Activated T-cell treated with anti-CD3 and anti-CD28 coated beads, Interleukin-2, amount 50 U/mL, for 48 hours (primary cell): ENCODE results near the gene NECAB2.
A peak's percentile ranks its signal among the peaks of the same experiment; 100 is the strongest.

Experiments
- DNase-seq, 2 experiments: peaks; one replicate each; pipeline ENCODE4 v3.0.0-alpha.2; 2020

NECAB2 gene

DNA sequence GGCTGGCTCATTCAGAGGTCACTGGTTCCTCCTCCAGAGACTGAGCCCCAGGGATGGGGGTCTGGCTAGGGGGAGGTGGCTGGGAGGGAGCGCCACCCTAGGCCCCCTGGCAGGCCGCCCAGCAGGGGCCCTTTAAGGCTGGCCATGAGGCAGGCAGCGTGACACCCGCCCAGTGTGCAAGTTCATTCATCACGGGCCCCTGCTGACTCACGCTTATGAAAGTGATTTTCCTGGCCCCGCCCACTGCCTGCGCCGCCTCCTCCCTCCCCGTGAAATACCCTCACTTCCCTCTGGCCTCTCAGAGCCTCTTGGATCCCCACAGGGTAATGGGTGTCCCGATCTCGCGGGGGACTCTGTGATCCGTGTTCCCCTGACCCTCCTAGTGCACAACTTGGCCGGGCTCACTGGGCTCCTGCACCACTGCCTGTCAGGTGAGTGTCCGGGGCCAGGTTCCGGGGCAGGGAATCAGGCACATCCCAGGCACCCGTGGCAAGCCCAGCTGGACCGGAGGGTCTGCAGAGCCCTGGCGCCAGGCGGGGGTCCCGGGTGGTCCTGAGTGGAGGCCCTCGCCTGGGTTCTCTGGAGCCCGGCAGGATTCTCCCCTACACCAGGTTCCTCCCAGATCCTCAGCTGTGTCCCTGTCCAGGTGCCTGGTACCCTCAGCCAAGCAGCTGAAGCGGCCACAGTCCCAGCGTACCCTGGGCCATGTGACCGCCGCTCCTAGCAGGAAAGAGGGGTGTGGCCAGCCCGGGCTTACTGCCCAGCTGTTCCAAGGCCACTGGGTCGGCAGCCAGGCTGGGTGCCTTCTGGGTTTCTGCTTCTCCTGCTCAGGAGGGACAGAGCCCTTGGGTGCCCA is 14.9 kb upstream of the NECAB2 start, which contains the start of gene OSGIN1:
TSS of gene OSGIN1 (plus strand) at position 301 of the 856 bp plus-strand sequence. CDS start 4,432 bp downstream, outside the sequence.
- DNase-seq: peak; percentile 87 to 89

- DNase-seq: no peak
Observed at GRCh38 chr16:83953796-83954576, 14.1 kb upstream of the NECAB2 start.

GRCh38 chr16:83954577-83955016 is 13.4 kb upstream of the NECAB2 start:
- DNase-seq: no peak

DNA sequence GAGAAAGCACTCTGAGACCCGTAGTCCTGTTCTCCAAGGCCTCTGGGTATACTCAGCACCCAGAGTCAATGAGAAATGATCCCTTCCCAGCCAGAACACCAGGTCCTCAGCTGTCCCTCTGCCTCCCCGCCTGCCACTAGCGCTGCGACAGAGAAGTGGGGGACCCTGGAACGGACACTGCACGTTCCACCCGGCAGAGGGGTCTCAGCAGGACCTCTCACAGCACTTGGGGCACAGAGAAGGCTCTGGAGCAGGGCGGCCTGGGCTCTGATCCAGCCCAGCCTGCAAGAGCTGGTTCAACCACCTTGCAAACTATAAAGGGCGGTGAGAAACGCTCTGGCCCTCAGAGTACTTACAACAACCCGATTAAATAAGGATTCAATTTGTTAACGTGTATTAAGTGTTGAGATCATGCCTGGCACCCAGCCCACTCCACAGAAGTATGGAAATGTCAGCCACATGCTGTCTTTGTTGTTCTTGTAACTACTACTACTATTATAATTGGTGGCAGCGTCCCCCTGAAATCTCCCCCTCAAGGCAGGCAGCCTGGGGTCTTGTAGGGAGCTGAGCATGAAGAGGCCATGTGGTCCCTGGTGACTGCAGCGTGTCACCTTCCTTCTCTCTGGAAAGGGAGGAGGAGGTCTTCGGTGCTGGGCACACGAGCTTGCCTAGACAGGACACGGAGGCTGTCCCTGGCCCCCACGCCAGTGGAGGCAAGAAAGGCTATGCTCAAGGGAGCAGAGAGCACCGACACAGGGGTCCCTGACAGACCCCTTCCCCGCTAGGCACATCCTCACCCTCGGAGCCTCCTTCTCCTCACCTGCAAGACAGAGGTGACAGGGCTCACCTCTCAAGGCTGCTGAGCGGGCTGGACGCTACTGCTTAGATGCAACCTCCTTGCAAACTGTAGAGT is 12.6 kb upstream of the NECAB2 start:
- DNase-seq: no peak

DNA sequence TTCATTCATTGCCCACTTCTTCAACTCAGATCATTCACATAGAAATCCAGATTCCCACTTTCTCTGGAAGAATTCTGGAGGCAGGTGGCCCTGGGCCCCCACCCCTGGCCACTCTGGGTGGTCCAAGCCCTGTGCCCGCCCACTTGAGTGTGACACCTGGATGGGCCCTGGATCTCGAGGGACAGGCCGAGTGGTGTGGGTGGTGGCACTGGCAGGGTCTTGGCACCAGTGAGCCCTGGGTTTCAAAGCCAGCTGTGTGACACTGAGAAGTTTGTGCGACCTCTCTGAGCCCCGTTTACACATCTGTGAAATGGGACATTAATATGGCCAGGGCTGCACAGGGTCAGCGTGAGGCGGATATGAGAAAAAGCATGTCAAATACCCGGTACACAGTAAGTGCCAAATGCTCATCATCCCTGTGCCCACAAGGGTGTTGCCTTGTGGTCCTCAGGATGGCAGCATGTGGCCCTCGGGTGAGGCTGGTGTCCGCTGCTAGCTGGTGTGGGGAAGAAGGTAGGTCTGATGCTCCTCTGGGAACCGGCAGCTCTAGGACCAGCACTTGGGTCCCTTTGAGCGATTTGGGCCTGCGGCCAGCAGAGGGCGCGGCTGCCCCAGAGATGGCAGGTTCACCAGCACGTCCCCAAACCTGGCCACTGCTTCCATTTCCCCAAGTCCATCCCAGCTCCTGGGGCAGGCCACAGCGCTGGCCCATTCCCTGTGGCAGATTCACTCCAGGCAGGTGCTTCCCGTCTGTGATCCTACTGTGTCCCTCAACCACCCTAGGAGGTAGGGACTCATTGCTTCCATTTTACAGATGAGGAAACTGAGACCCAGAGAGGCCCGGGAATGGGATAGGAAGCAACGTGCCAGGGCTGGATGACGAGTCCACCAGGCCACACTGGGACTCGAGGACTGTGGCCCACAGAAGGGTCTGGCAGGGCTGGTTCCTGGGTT is 11.4 kb upstream of the NECAB2 start:
- peak; percentile 86 to 88 for DNase-seq

GRCh38 chr16:83957296-83957855 is 10.7 kb upstream of the NECAB2 start:
- DNase-seq: no peak

- no peak for DNase-seq
Observed at GRCh38 chr16:83958137-83958845, 9.8 kb upstream of the NECAB2 start.

DNA sequence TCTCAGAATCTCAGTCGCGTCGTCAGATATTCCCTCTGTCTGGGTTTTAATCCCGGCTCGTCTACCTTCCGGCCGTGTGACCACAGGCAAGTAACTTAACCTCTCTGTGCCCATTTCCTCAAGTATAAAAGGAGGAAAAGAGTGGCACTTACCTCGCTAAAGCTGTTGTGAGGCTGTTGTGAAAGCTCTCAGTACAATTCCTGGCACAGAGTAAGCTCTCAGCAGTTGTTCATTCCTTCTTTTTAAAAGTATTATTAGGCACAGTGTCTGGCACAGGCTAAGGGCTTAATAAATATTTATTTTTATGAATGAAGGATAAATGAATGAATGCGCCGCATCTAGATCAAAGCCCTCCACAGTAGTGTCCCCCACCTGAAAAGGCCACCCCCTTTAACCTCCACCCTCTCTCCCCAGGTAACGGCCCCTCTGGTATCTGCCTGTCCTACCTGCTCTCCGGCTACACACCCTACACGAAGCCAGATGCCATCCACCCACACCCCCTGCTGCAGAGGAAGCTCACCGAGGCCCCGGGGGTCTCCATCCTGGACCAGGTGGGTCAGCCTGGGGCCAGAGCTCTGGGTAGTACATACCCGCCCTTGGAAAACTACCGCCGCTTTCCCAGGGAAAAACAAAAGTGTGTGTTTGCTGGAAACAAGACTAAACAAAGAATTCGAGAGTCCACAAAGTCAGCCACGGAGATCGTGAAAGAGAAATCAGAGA is 9.0 kb upstream of the NECAB2 start:
- DNase-seq: no peak

DNA sequence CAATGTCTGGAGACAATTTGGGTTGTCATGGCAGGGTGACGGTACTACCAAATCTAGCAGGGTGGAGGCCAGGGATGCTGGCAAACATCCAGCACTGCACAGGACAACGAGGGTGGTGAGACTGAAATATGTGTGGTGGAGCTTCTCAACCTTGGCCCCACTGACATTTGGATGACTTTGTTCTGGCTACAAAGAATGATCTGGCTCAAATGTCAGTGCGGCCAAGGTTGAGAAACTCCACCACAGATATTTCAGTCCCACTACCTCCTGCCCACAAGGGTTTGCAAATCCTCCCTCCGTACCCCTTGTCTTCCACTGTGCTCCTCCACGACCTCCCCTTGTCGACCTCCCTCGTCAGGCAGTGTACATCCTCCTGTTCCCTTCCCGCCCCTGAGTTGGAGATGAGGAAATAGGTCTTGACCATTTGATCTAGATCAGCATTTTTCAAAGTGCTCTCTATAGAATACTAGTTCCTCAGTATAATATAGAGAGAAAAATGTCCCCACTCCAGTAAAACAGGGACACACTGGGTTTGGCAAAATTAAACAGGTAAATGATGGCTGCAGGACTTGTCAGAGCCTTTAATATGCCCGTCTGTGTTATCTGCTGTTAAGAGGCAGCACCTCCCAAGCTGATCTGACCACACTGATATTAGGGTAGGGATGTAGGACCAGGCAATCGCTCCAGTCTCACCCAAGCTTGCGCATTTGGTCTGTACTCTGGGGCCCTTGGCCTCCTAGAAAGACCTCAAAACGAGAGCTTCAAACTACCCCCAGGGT is 8.2 kb upstream of the NECAB2 start:
- DNase-seq: no peak

DNA sequence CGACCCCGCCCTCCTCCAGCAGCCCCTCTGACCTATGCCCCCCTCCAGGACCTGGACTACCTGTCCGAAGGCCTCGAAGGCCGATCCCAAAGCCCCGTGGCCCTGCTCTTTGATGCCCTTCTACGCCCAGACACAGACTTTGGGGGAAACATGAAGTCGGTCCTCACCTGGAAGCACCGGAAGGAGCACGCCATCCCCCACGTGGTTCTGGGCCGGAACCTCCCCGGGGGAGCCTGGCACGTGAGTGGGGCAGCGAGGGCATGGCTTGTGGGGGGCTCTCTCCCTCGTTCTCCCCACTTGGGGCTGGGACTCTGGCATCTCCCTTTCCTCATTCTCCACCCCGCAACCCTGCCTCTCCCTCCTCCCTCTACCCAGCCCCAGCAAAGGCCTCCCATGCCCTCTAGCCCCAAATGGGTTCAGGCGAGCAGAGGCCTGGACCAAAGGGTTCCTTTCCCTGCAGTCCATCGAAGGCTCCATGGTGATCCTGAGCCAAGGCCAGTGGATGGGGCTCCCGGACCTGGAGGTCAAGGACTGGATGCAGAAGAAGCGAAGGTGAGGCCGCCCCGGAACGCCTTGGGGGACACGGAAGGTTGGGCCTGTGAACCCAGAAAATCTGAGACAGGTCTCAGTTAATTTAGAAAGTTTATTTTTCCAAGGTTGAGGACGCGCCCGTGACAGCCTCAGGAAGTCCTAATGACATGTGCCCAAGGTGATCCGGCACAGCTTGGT is 7.4 kb upstream of the NECAB2 start:
- DNase-seq: no peak

GRCh38 chr16:83961591-83961990 is 6.5 kb upstream of the NECAB2 start:
- DNase-seq: no peak

- DNase-seq: no peak
Observed at GRCh38 chr16:83963277-83964119, 4.5 kb upstream of the NECAB2 start.

DNA sequence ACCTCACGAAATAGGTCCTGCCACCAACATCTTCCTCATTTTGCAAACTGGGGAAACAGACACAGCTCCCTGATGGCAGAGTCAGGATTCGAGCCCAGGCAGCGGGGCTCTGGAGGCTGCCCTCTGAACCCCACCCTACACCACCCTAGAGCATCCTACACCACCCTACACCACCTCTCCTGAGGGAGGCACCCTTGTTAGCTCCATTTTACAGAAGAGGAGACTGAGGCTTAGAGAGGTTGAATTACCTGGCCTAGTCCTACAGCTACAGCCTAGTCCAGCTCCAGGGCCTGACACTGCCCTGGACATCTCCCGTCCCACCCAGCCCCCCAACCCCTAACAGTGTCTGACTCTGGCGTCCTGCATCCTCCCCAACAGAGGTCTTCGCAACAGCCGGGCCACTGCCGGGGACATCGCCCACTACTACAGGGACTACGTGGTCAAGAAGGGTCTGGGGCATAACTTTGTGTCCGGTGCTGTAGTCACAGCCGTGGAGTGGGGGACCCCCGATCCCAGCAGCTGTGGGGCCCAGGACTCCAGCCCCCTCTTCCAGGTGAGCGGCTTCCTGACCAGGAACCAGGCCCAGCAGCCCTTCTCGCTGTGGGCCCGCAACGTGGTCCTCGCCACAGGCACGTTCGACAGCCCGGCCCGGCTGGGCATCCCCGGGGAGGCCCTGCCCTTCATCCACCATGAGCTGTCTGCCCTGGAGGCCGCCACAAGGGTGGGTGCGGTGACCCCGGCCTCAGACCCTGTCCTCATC is 3.2 kb upstream of the NECAB2 start:
- DNase-seq: no peak

DNA sequence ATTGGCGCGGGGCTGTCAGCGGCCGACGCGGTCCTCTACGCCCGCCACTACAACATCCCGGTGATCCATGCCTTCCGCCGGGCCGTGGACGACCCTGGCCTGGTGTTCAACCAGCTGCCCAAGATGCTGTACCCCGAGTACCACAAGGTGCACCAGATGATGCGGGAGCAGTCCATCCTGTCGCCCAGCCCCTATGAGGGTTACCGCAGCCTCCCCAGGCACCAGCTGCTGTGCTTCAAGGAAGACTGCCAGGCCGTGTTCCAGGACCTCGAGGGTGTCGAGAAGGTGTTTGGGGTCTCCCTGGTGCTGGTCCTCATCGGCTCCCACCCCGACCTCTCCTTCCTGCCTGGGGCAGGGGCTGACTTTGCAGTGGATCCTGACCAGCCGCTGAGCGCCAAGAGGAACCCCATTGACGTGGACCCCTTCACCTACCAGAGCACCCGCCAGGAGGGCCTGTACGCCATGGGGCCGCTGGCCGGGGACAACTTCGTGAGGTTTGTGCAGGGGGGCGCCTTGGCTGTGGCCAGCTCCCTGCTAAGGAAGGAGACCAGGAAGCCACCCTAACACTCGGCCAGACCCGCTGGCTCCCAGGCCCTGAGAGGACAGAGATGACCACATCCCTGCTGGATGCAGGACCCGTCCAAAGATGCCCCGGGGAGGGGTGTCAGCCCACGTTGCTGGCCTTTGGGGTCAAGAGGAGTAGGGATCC is 2.4 kb upstream of the NECAB2 start:
- no peak for DNase-seq

GRCh38 chr16:83966153-83966696 is 1.8 kb upstream of the NECAB2 start:
- DNase-seq: no peak

DNA sequence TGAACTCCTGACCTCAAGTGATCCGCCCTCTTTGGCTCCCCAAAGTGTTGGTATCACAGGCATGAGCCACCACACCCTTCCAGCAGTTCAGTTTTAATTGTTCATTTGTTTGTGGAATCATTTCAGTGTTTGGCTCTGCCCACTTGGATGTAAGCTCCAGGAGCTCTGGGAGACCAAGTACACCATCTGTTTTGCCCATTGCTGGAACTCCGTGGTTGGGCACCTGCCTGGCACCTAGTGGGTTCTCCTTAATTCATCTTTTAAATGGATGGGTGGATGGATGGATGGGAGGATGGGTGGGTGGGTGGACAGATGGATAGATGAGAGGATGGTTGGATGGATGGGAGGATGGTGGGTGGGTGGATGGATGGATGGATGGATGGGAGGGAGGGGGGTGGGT is 953 bp upstream of the NECAB2 start:
- DNase-seq: no peak
